ENCODE measurements around the gene TLCD4.

Gene TLCD4

GRCh38 chr1:95094923-95095322 is 22.2 kb upstream of the TLCD4 start:
- in situ Hi-C loops (cut with MboI; ENCODE audit: low sequenced_read_pairs): no loop called here

- in situ Hi-C loops (cut with MboI; ENCODE audit: low sequenced_read_pairs): no loop called here
These were observed 21.3 kb upstream of the TLCD4 start for GRCh38 chr1:95095833-95096217.

GRCh38 chr1:95096218-95096841 is 20.8 kb upstream of the TLCD4 start:
- in situ Hi-C loops (cut with MboI; ENCODE audit: low sequenced_read_pairs): no loop called here

- in situ Hi-C loops (cut with MboI; ENCODE audit: low sequenced_read_pairs): no loop called here
These were observed 19.7 kb upstream of the TLCD4 start for GRCh38 chr1:95097426-95097825.

- in situ Hi-C loops (cut with MboI; ENCODE audit: low sequenced_read_pairs): no loop called here
These were observed 19.0 kb upstream of the TLCD4 start for GRCh38 chr1:95098196-95098595.

GRCh38 chr1:95108792-95109191 is 8.4 kb upstream of the TLCD4 start:
- in situ Hi-C loops (cut with MboI; ENCODE audit: low sequenced_read_pairs): no loop called here

- in situ Hi-C loops (cut with MboI; ENCODE audit: low sequenced_read_pairs): no loop called here
These were observed 6.1 kb upstream of the TLCD4 start for GRCh38 chr1:95111014-95111413.

GRCh38 chr1:95113684-95114083 is 3.5 kb upstream of the TLCD4 start:
- in situ Hi-C loops (cut with MboI; ENCODE audit: low sequenced_read_pairs): no loop called here

GRCh38 chr1:95115708-95116137 is 1.4 kb upstream of the TLCD4 start:
- in situ Hi-C loops (cut with MboI; ENCODE audit: low sequenced_read_pairs): no loop called here

- in situ Hi-C loops (cut with MboI; ENCODE audit: low sequenced_read_pairs): no loop called here
These were observed 462 bp upstream of the TLCD4 start for GRCh38 chr1:95116580-95117206.

GRCh38 chr1:95118067-95118499 is 928 bp downstream of the TLCD4 start:
- in situ Hi-C loops (cut with MboI; ENCODE audit: low sequenced_read_pairs): no loop called here

- in situ Hi-C loops (cut with MboI; ENCODE audit: low sequenced_read_pairs): no loop called here
These were observed 1.6 kb downstream of the TLCD4 start for GRCh38 chr1:95118710-95119109.

GRCh38 chr1:95119273-95119672 is 2.1 kb downstream of the TLCD4 start:
- in situ Hi-C loops (cut with MboI; ENCODE audit: low sequenced_read_pairs): no loop called here

- in situ Hi-C loops (cut with MboI; ENCODE audit: low sequenced_read_pairs): no loop called here
These were observed 5.1 kb downstream of the TLCD4 start for GRCh38 chr1:95122151-95122697.

GRCh38 chr1:95124342-95124741 is 7.2 kb downstream of the TLCD4 start:
- in situ Hi-C loops (cut with MboI; ENCODE audit: low sequenced_read_pairs): no loop called here

GRCh38 chr1:95126366-95126765 is 9.2 kb downstream of the TLCD4 start:
- in situ Hi-C loops (cut with MboI; ENCODE audit: low sequenced_read_pairs): no loop called here

- in situ Hi-C loops (cut with MboI; ENCODE audit: low sequenced_read_pairs): no loop called here
These were observed 9.7 kb downstream of the TLCD4 start for GRCh38 chr1:95126846-95127245.

GRCh38 chr1:95127380-95127779 is 10.2 kb downstream of the TLCD4 start:
- in situ Hi-C loops (cut with MboI; ENCODE audit: low sequenced_read_pairs): no loop called here

- in situ Hi-C loops (cut with MboI; ENCODE audit: low sequenced_read_pairs): no loop called here
These were observed 15.6 kb downstream of the TLCD4 start for GRCh38 chr1:95132762-95133161.

GRCh38 chr1:95133687-95134086 is 16.5 kb downstream of the TLCD4 start:
- in situ Hi-C loops (cut with MboI; ENCODE audit: low sequenced_read_pairs): no loop called here

GRCh38 chr1:95138223-95138622 is 21.1 kb downstream of the TLCD4 start:
- in situ Hi-C loops (cut with MboI; ENCODE audit: low sequenced_read_pairs): no loop called here

GRCh38 chr1:95139039-95139438 is 21.9 kb downstream of the TLCD4 start:
- in situ Hi-C loops (cut with MboI; ENCODE audit: low sequenced_read_pairs): no loop called here

- in situ Hi-C loops (cut with MboI; ENCODE audit: low sequenced_read_pairs): no loop called here
These were observed 23.6 kb downstream of the TLCD4 start for GRCh38 chr1:95140791-95141190.
